ENCODE results near the gene MAP1LC3B2.

The MAP1LC3B2 gene

GRCh38 chr12:116609319-116610114 is 50.3 kb downstream of the MAP1LC3B2 start:
- Histone ChIP-seq H3K27ac (ENCODE audit: low read depth, low read length, poor library complexity, severe bottlenecking) (no peak overlapping the region), H3K27me3 (ENCODE audit: insufficient read depth, low read length) (peaks cover 3% of the 10 kb centered on the region; the same call in 1 of the 2 replicates), H3K9me2 (ENCODE audit: low read depth, low read length) (no peaks in the 10 kb centered on the region), H3K4me1 (ENCODE audit: insufficient read depth, low read length, severe bottlenecking) (no peaks in the 10 kb centered on the region), H3F3A (ENCODE audit: insufficient read depth, low read length) (no peaks in the 10 kb centered on the region), H3K4me2 (ENCODE audit: low read length) (no peak overlapping the region), H3K36me3 (ENCODE audit: insufficient read depth, low read length) (no peaks in the 10 kb centered on the region), H3K4me3 (ENCODE audit: low read depth, low read length, poor library complexity, severe bottlenecking) (no peak overlapping the region), H4K20me1 (ENCODE audit: insufficient read depth, low read length) (no peaks in the 10 kb centered on the region), H3K9ac (ENCODE audit: low read length) (no peak overlapping the region), H2AFZ (ENCODE audit: low read length) (no peak overlapping the region), H3K9me3 (ENCODE audit: low read length) (no peaks in the 10 kb centered on the region), H3K79me2 (ENCODE audit: insufficient read depth, low read length) (no peaks in the 10 kb centered on the region)
- TF ChIP-seq EZH2 (IDR thresholded peaks at IDR 0.05; ENCODE audit: borderline replicate concordance, low read length) = no peak
- TF ChIP-seq, protein P1, sequence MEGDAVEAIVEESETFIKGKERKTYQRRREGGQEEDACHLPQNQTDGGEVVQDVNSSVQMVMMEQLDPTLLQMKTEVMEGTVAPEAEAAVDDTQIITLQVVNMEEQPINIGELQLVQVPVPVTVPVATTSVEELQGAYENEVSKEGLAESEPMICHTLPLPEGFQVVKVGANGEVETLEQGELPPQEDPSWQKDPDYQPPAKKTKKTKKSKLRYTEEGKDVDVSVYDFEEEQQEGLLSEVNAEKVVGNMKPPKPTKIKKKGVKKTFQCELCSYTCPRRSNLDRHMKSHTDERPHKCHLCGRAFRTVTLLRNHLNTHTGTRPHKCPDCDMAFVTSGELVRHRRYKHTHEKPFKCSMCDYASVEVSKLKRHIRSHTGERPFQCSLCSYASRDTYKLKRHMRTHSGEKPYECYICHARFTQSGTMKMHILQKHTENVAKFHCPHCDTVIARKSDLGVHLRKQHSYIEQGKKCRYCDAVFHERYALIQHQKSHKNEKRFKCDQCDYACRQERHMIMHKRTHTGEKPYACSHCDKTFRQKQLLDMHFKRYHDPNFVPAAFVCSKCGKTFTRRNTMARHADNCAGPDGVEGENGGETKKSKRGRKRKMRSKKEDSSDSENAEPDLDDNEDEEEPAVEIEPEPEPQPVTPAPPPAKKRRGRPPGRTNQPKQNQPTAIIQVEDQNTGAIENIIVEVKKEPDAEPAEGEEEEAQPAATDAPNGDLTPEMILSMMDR (IDR thresholded peaks at IDR 0.05; ENCODE audit: low read length) = peak; percentile 60

DNA sequence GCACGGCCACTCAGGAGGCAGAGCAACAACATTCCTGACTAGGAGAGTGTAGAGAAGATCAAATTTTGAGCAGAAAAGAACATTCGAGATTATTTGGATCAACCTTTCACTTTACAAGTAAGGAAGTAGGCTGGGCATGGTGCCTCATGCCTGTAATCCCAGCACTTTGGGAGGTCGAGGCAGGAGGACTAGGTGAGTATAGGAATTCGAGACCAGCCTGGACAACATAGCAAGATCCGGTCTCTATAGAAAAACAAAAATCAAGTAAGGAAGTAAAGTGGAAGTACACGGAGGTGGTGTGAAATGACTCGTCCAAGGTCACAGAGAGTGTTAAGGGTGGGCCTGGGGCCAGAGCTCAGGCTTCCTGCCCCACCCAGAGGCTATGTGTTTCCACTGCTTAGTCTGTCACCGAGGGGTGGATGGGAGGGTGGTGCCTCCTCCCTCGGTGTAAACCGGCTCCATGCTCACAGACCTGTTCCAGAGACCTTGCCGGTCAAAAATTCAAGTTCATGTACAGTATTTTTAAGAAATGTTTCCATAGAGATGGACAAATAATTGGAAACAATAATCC is 51.9 kb downstream of the MAP1LC3B2 start:
- no peak overlapping the region for H3K9ac ChIP-seq (ENCODE audit: low read length)
- H2AFZ ChIP-seq (ENCODE audit: low read length) = no peak overlapping the region
- TF ChIP-seq EZH2 (IDR thresholded peaks at IDR 0.05; ENCODE audit: borderline replicate concordance, low read length) = no peak
- TF ChIP-seq, protein P1 (IDR thresholded peaks at IDR 0.05; ENCODE audit: low read length) = no peak
- no peak overlapping the region for H3K4me2 ChIP-seq (ENCODE audit: low read length)
- H3K9me2 ChIP-seq (ENCODE audit: low read depth, low read length) = no peaks in the 10 kb centered on the region
- no peaks in the 10 kb centered on the region for H3K79me2 ChIP-seq (ENCODE audit: insufficient read depth, low read length)
- H3K27me3 ChIP-seq (ENCODE audit: insufficient read depth, low read length) = peaks cover 3% of the 10 kb centered on the region; the same call in 1 of the 2 replicates
- H3K36me3 ChIP-seq (ENCODE audit: insufficient read depth, low read length) = no peaks in the 10 kb centered on the region
- H3F3A ChIP-seq (ENCODE audit: insufficient read depth, low read length) = no peaks in the 10 kb centered on the region
- no peaks in the 10 kb centered on the region for H4K20me1 ChIP-seq (ENCODE audit: insufficient read depth, low read length)
- H3K4me3 ChIP-seq (ENCODE audit: low read depth, low read length, poor library complexity, severe bottlenecking) = no peak overlapping the region
- H3K9me3 ChIP-seq (ENCODE audit: low read length) = no peaks in the 10 kb centered on the region
- no peak overlapping the region for H3K27ac ChIP-seq (ENCODE audit: low read depth, low read length, poor library complexity, severe bottlenecking)
- H3K4me1 ChIP-seq (ENCODE audit: insufficient read depth, low read length, severe bottlenecking) = no peaks in the 10 kb centered on the region

GRCh38 chr12:116612436-116612835 is 53.3 kb downstream of the MAP1LC3B2 start:
- Histone ChIP-seq H3K27me3 (ENCODE audit: insufficient read depth, low read length) (peaks cover 3% of the 10 kb centered on the region; the same call in 1 of the 2 replicates), H3K4me2 (ENCODE audit: low read length) (no peak overlapping the region), H4K20me1 (ENCODE audit: insufficient read depth, low read length) (no peaks in the 10 kb centered on the region), H3K79me2 (ENCODE audit: insufficient read depth, low read length) (no peaks in the 10 kb centered on the region), H3K9me2 (ENCODE audit: low read depth, low read length) (no peaks in the 10 kb centered on the region), H3K4me3 (ENCODE audit: low read depth, low read length, poor library complexity, severe bottlenecking) (no peak overlapping the region), H3K36me3 (ENCODE audit: insufficient read depth, low read length) (no peaks in the 10 kb centered on the region), H3F3A (ENCODE audit: insufficient read depth, low read length) (no peaks in the 10 kb centered on the region), H2AFZ (ENCODE audit: low read length) (no peak overlapping the region), H3K9ac (ENCODE audit: low read length) (no peak overlapping the region), H3K9me3 (ENCODE audit: low read length) (no peaks in the 10 kb centered on the region), H3K4me1 (ENCODE audit: insufficient read depth, low read length, severe bottlenecking) (no peaks in the 10 kb centered on the region), H3K27ac (ENCODE audit: low read depth, low read length, poor library complexity, severe bottlenecking) (no peak overlapping the region)
- TF ChIP-seq, protein P1 (IDR thresholded peaks at IDR 0.05; ENCODE audit: low read length) = no peak
- TF ChIP-seq EZH2 (IDR thresholded peaks at IDR 0.05; ENCODE audit: borderline replicate concordance, low read length) = no peak

Measured in OCI-LY1 (cell line).